Mesendoderm (in vitro differentiated cells): Measurements from ENCODE around the gene CMTM5. TPM values are rescaled to one million over a fixed set of nuclear protein-coding genes. Genes with fewer than 3 reads are reported as not detected.
"Not testable (repeated sequence)": the region's sequence is repeated elsewhere in the genome, so short reads cannot be mapped to it uniquely, and the experiment has no call there.

Source experiments
- DNase-seq: peaks from one replicate; pipeline ENCODE4 v3.0.0; 2013
- H2AK5ac ChIP-seq: 2 replicates; pipeline ENCODE4 v1.6.1; 2013; ENCODE audit warnings: low read length, inconsistent platforms
- H2BK120ac ChIP-seq: 2 replicates; pipeline ENCODE4 v1.6.1; 2013; ENCODE audit warnings: low read depth, mild to moderate bottlenecking, low read length, moderate library complexity, mixed read lengths
- H2BK15ac ChIP-seq: replicated peaks from 2 replicates; pipeline ENCODE4 v1.6.1; 2013; ENCODE audit warnings: low read depth, mild to moderate bottlenecking, moderate library complexity
- H2BK5ac ChIP-seq: 2 replicates; pipeline ENCODE4 v1.6.1; 2013; ENCODE audit warnings: low read length, inconsistent platforms
- H3K18ac ChIP-seq: 2 replicates; pipeline ENCODE4 v1.6.1; 2013; ENCODE audit warnings: mild to moderate bottlenecking, low read length, mixed read lengths
- H3K23ac ChIP-seq: one replicate; pipeline ENCODE4 v1.6.1; 2013; ENCODE audit warnings: low read length
- H3K27ac ChIP-seq: 2 replicates; pipeline ENCODE4 v1.5.1; 2013; ENCODE audit warnings: low read depth, mild to moderate bottlenecking, inconsistent platforms, low read length, moderate library complexity
- H3K27me3 ChIP-seq: 2 replicates; pipeline ENCODE4 v1.6.1; 2013; ENCODE audit warnings: low read length, control low read depth, mild to moderate bottlenecking, inconsistent platforms; ENCODE audit not compliant: insufficient read depth, poor library complexity
- H3K36me3 ChIP-seq: 2 replicates; pipeline ENCODE4 v1.6.1; 2013; ENCODE audit warnings: low read length, inconsistent platforms; ENCODE audit not compliant: control insufficient read depth, insufficient read depth
- H3K4ac ChIP-seq: one replicate; pipeline ENCODE4 v1.6.1; 2013; ENCODE audit warnings: low read depth, mild to moderate bottlenecking, low read length, moderate library complexity
- H3K4me1 ChIP-seq: 2 replicates; pipeline ENCODE4 v1.6.1; 2013; ENCODE audit warnings: low read depth, low read length, inconsistent platforms; ENCODE audit not compliant: control insufficient read depth
- H3K4me2 ChIP-seq: 2 replicates; pipeline ENCODE4 v1.6.1; 2013; ENCODE audit warnings: low read length
- H3K4me3 ChIP-seq: 2 replicates; pipeline ENCODE4 v1.5.1; 2013; ENCODE audit warnings: mild to moderate bottlenecking, low read length
- H3K56ac ChIP-seq: one replicate; pipeline ENCODE4 v1.6.1; 2013; ENCODE audit warnings: low read length
- H3K79me1 ChIP-seq: 2 replicates; pipeline ENCODE4 v1.6.1; 2013; ENCODE audit warnings: low read length, inconsistent platforms
- H3K79me2 ChIP-seq: 2 replicates; pipeline ENCODE4 v1.6.1; 2013; ENCODE audit warnings: mild to moderate bottlenecking, low read length; ENCODE audit not compliant: control insufficient read depth, insufficient read depth
- H3K9ac ChIP-seq: 2 replicates; pipeline ENCODE4 v1.6.1; 2013; ENCODE audit warnings: low read length, inconsistent platforms
- H4K5ac ChIP-seq: one replicate; pipeline ENCODE4 v1.6.1; 2013; ENCODE audit warnings: low read length
- H4K8ac ChIP-seq: one replicate; pipeline ENCODE4 v1.6.1; 2013; ENCODE audit warnings: low read depth, mild to moderate bottlenecking, control low read depth, low read length, moderate library complexity
- WGBS: extraction: QIAGEN DNeasy Blood & Tissue Kit; methylation state at CpG from one replicate; pipeline ENCODE4 v1.1.7; 2013; ENCODE audit warnings: low lambda C conversion rate, missing lambda C conversion rate; ENCODE audit not compliant: insufficient coverage; ENCODE audit errors: extremely low coverage; 5-methylcytosine and 5-hydroxymethylcytosine counted together
- small RNA-seq: library from polyadenylated mRNA; stranded (forward); fragments of <200 nt; extraction: miRNeasy Mini kit (QIAGEN cat#:217004); gene quantifications from one replicate; pipeline ENCODE3, GENCODE V24; 2013; ENCODE audit not compliant: insufficient read depth

CMTM5 gene

DNA sequence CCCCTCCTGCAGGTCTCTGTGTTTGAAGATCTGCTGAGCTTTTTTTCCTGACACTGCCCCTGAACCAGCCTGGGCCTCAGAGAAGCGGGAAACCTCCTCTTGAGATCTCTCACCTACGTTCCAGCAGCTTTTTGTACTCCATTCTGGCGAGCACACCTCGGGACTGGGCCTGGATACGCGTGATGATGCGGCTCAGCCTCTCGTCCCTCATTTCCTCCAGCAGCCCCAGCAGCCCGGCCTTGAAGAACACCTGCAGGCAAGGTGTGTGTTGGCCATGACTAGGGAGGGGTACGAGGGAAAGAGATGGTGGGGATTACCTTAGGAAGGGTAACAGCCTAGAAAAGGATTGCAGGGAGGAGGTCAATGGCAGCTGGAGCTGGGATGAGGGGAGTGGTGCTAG, 48.3 kb downstream of the CMTM5 start:
- Histone ChIP-seq H3K56ac (no peak overlapping the region), H3K18ac (no peak overlapping the region), H2AK5ac (no peak overlapping the region), H3K4ac (no peak overlapping the region), H3K23ac (no peak overlapping the region), H2BK5ac (no peak overlapping the region), H3K27ac (no peak overlapping the region), H3K79me1 (no peaks in the 10 kb centered on the region), H3K4me2 (no peak overlapping the region), H3K36me3 (no peaks in the 10 kb centered on the region), H2BK15ac (no peak overlapping the region), H4K5ac (no peak overlapping the region), H3K27me3 (no peaks in the 10 kb centered on the region), H4K8ac (no peak overlapping the region), H2BK120ac (no peak overlapping the region), H3K79me2 (no peaks in the 10 kb centered on the region), H3K4me1 (no peaks in the 10 kb centered on the region), H3K4me3 (no peak overlapping the region), H3K9ac (no peak overlapping the region)
- DNase-seq = no peak
- WGBS = no CpG with 5 or more reads among the region's 10 CpGs

DNA sequence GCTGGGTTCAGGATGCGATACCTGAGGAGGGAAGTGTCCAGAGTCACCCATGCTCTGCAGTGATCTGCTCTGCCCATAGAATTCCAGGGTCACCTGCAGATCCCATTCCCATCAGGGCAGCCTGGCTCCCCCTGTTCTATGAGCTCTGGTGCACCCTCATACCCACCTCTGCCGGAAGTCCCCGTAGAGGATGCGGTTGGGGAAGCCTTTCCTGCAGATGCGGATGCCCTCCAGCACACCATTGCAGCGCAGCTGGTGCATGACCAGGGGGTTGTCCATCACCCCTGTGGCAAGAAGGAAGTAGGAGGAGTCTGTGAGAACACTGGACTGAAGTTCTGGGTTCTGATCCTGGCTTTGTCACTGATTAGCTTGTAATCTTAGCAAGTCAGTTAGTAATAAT, 49.0 kb downstream of the CMTM5 start:
- not testable (repeated sequence) for H3K27ac ChIP-seq, H4K8ac ChIP-seq, H2BK5ac ChIP-seq, H3K79me2 ChIP-seq, H3K36me3 ChIP-seq, H3K9ac ChIP-seq, H3K27me3 ChIP-seq, H3K4ac ChIP-seq, H2BK15ac ChIP-seq, H3K4me2 ChIP-seq, H3K4me3 ChIP-seq, H2BK120ac ChIP-seq, H3K18ac ChIP-seq, H3K23ac ChIP-seq, H3K56ac ChIP-seq, H3K79me1 ChIP-seq, H3K4me1 ChIP-seq, DNase-seq, H2AK5ac ChIP-seq, H4K5ac ChIP-seq
- no CpG with 5 or more reads among the region's 6 CpGs for WGBS

- H3K4ac ChIP-seq = no peak overlapping the region
- no peak overlapping the region for H2BK5ac ChIP-seq
- H2BK15ac ChIP-seq = no peak overlapping the region
- H3K79me1 ChIP-seq = no peaks in the 10 kb centered on the region
- no peak overlapping the region for H3K18ac ChIP-seq
- H3K9ac ChIP-seq = no peak overlapping the region
- DNase-seq = no peak
- H3K23ac ChIP-seq = no peak overlapping the region
- no peak overlapping the region for H4K5ac ChIP-seq
- H3K27me3 ChIP-seq = no peaks in the 10 kb centered on the region
- H3K4me2 ChIP-seq = no peak overlapping the region
- H3K79me2 ChIP-seq = no peaks in the 10 kb centered on the region
- no peak overlapping the region for H2AK5ac ChIP-seq
- no peak overlapping the region for H4K8ac ChIP-seq
- H3K4me1 ChIP-seq = no peaks in the 10 kb centered on the region
- no peak overlapping the region for H3K27ac ChIP-seq
- no CpG with 5 or more reads among the region's 13 CpGs for WGBS
- H3K36me3 ChIP-seq = no peaks in the 10 kb centered on the region
- no peak overlapping the region for H2BK120ac ChIP-seq
- no peak overlapping the region for H3K56ac ChIP-seq
- no peak overlapping the region for H3K4me3 ChIP-seq
Observed at GRCh38 chr14:23428686-23429495, 52.0 kb downstream of the CMTM5 start.

Small RNA genes within 50 kb of the gene (small RNA-seq; reads per million reads assigned to genes)
- gene MIR208A = not detected
- not detected for gene MIR208B
